K562 (cell line): Measurements from ENCODE around the gene GTSE1. TPM values are rescaled to one million over a fixed set of nuclear protein-coding genes. Genes with fewer than 3 reads are reported as not detected.

Experiments
- ATAC-seq: fragments of 200-7000 bp; cut with Tn5 transposase; 3 replicates; pipeline ENCODE4 v1.9.1; 2020; ENCODE audit warnings: moderate library complexity
- BruUV-seq: library from RNA; stranded (reverse); fragments of 400-500 nt; replicated peaks from 2 replicates; lab custom pipeline; 2021; lab: Mats Ljungman, UMichigan
- CTCF ChIA-PET: fragments of 300-600 bp; formaldehyde crosslinking; extraction: SDS; loops from one replicate; lab custom pipeline; 2021; ENCODE audit warnings: low intra/inter-chr PET ratio; lab: Yijun Ruan, JAX
- POLR2A ChIA-PET: fragments of 300-600, 350-650 bp; sonication (Branson Sonifier 250); formaldehyde crosslinking; extraction: SDS; loops from one replicate; lab custom pipeline; 2021; ENCODE audit warnings: antibody characterized with exemption, inconsistent platforms; lab: Yijun Ruan, JAX
- DNase-seq, 4 experiments: peaks; one replicate each; pipeline versions ENCODE4 v3.0.0 to v3.0.0-alpha.2; 2011 to 2018; ENCODE audit warnings: low spot score in 3 of 4, mixed read lengths in 3 of 4; ENCODE audit errors: extremely low read depth in 1 of 4
- FAIRE-seq: peaks from 2 replicates; lab custom pipeline; 2011; peaks lifted over from hg19 to GRCh38; lab: Jason Lieb, UNC
- H2AFZ ChIP-seq: 2 replicates; pipeline ENCODE4 v1.6.0; 2011; ENCODE audit warnings: low read depth, low read length, control low read depth, inconsistent platforms
- H3K27ac ChIP-seq: fragments of 200-600 bp; 3 replicates; pipeline ENCODE4 v1.8.0; 2011; ENCODE audit warnings: low read depth, mild to moderate bottlenecking, control low read depth, inconsistent platforms, low read length, moderate library complexity, mixed read lengths; ENCODE audit errors: extremely low read depth
- H3K27me3 ChIP-seq, 2 experiments: fragments of 300-600 bp in 1 of 2; 2 replicates in 1 of 2; 3 replicates in 1 of 2; pipeline versions ENCODE4 v1.6.0 to v1.8.0; 2011; ENCODE audit warnings: inconsistent platforms in 2 of 2, low read length in 2 of 2, mild to moderate bottlenecking in 1 of 2, mixed read lengths in 1 of 2, moderate library complexity in 1 of 2; ENCODE audit not compliant: control insufficient read depth in 2 of 2, insufficient read depth in 2 of 2
- H3K36me3 ChIP-seq: fragments of 300-600 bp; 3 replicates; pipeline ENCODE4 v1.8.0; 2011; ENCODE audit warnings: mild to moderate bottlenecking, low read length, inconsistent platforms; ENCODE audit not compliant: control insufficient read depth, insufficient read depth
- H3K4me1 ChIP-seq, 2 experiments: fragments of 200-600 bp in 1 of 2; replicated peaks in 1 of 2; 2 replicates in 1 of 2; 3 replicates in 1 of 2; pipeline versions ENCODE4 v1.5.1 to v1.8.0; 2011; ENCODE audit warnings: inconsistent platforms in 2 of 2, low read length in 2 of 2, mild to moderate bottlenecking in 1 of 2, mixed read lengths in 1 of 2, moderate library complexity in 1 of 2; ENCODE audit not compliant: control insufficient read depth in 2 of 2, insufficient read depth in 2 of 2
- H3K4me2 ChIP-seq: 2 replicates; pipeline ENCODE4 v1.6.1; 2011; ENCODE audit warnings: low read length, control low read depth, inconsistent platforms, mixed read lengths; ENCODE audit not compliant: insufficient read depth
- H3K4me3 ChIP-seq: fragments of 200-600 bp; sonication (generic), shearing (Covaris generic); 2 replicates; pipeline ENCODE4 v1.5.1; 2016; ENCODE audit warnings: control low read depth, inconsistent platforms
- H3K79me2 ChIP-seq: fragments of 200-600 bp; 3 replicates; pipeline ENCODE4 v1.8.0; 2011; ENCODE audit warnings: low read length, inconsistent platforms; ENCODE audit not compliant: control insufficient read depth, insufficient read depth
- H3K9ac ChIP-seq, 2 experiments: 2 replicates each; pipeline versions ENCODE4 v1.6.0 to v1.6.1; 2011; ENCODE audit warnings: low read depth in 2 of 2, low read length in 2 of 2, control low read depth in 1 of 2, inconsistent platforms in 1 of 2, mild to moderate bottlenecking in 1 of 2, mixed read lengths in 1 of 2; ENCODE audit not compliant: insufficient read depth in 1 of 2
- H3K9me1 ChIP-seq: one replicate; pipeline ENCODE4 v1.6.0; 2011; ENCODE audit warnings: inconsistent platforms, mild to moderate bottlenecking, low read length, moderate library complexity; ENCODE audit not compliant: control insufficient read depth, insufficient read depth
- H3K9me3 ChIP-seq: replicated peaks from 2 replicates; pipeline ENCODE4 v1.5.1; 2011; ENCODE audit warnings: low read depth, low read length, inconsistent platforms; ENCODE audit not compliant: control insufficient read depth, insufficient read depth
- H4K20me1 ChIP-seq: replicated peaks from 2 replicates; pipeline ENCODE4 v1.6.1; 2011; ENCODE audit warnings: low read length, inconsistent platforms, mixed read lengths; ENCODE audit not compliant: control insufficient read depth, insufficient read depth
- ETS2 ChIP-seq: IDR thresholded peaks from 2 replicates; pipeline ENCODE4 v1.6.1; 2016; ENCODE audit warnings: borderline replicate concordance, missing genetic modification characterization, mild to moderate bottlenecking, moderate library complexity, missing compliant biosample characterization; ENCODE audit not compliant: poor library complexity, severe bottlenecking
- OTX1 ChIP-seq: fragments of 450-650 bp; formaldehyde crosslinking; IDR thresholded peaks from 2 replicates; pipeline ENCODE4 v1.4.0; 2022; ENCODE audit warnings: mild to moderate bottlenecking
- POLR2H ChIP-seq: IDR thresholded peaks from 2 replicates; pipeline ENCODE4 v1.6.1; 2016; ENCODE audit warnings: missing genetic modification characterization, low read depth, mild to moderate bottlenecking, control low read depth, missing compliant biosample characterization, moderate library complexity
- ZNF551 ChIP-seq: fragments of 250-450 bp; sonication (Bioruptor Pico); IDR thresholded peaks from 2 replicates; pipeline ENCODE4 v1.5.0; 2021; ENCODE audit warnings: mild to moderate bottlenecking, moderate library complexity
- WGBS: fragments of 100-300 bp; shearing (Covaris generic); methylation state at CpG from one replicate; pipeline ENCODE4 v1.1.6; 2016; ENCODE audit warnings: low coverage, mixed read lengths; ENCODE audit not compliant: insufficient coverage; ENCODE audit errors: missing lambda C conversion rate; 5-methylcytosine and 5-hydroxymethylcytosine counted together
- in situ Hi-C: fragments of 300-500 bp; cut with MboI; formaldehyde crosslinking; loops from 4 replicates; pipeline ENCODE4 v1.15.0; 2018; ENCODE audit warnings: inconsistent platforms, mixed read lengths
- intact Hi-C: fragments of 100-400 bp; cut with micrococcal nuclease; formaldehyde crosslinking; loops from 2 replicates; pipeline ENCODE4 v1.14.2; 2022
- polyA plus RNA-seq, 8 experiments: library from polyadenylated mRNA; depleted of rRNA in 4 of 8; stranded (reverse) in 5 of 8; unstranded in 3 of 8; fragments of >200 nt; fragmentation: Nextera tagmentation in 2 of 8; fragmentation: Illumina TruSeq in 1 of 8; extraction: Ambion mirVana in 2 of 8; extraction: Trizol in 1 of 8; gene quantifications; 2 replicates each; pipeline versions ENCODE4 v1.2.1 to v1.2.3, GENCODE V29; 2011 to 2014; ENCODE audit warnings: inconsistent platforms in 1 of 8, missing spikeins in 1 of 8
- total RNA-seq, 7 experiments: library from RNA; depleted of rRNA in 6 of 7; stranded (reverse); fragments of >200 nt in 6 of 7; fragmentation: Illumina TruSeq in 2 of 7; extraction: Trizol in 2 of 7; gene quantifications; 2 replicates each; pipeline versions ENCODE4 v1.2.1 to v1.2.3, GENCODE V29; 2011 to 2021; ENCODE audit warnings: low replicate concordance in 1 of 7
- TF ChIP-seq, protein P1 (sequence below): sonication (generic); formaldehyde crosslinking; IDR thresholded peaks from 2 replicates; pipeline ENCODE4 v1.5.0; 2020; ENCODE audit warnings: missing genetic modification reagents
- TF ChIP-seq, protein P2 (sequence below): fragments of 200-600 bp; sonication (generic); IDR thresholded peaks from one replicate; pipeline ENCODE4 v1.6.1; 2012; ENCODE audit warnings: mild to moderate bottlenecking, low read depth, low read length, inconsistent platforms
- TF ChIP-seq, protein P3 (sequence below): sonication (generic); formaldehyde crosslinking; IDR thresholded peaks from 2 replicates; pipeline ENCODE4 v1.8.0; 2022; ENCODE audit warnings: mild to moderate bottlenecking, missing genetic modification reagents

The GTSE1 gene
- total and polyA plus RNA-seq, 9 of the 15 experiments (the other 6 are each of a cell fraction or from before 2014, with no cell fraction given) = 2.5 to 22.5 (median 12.9) TPM

DNA sequence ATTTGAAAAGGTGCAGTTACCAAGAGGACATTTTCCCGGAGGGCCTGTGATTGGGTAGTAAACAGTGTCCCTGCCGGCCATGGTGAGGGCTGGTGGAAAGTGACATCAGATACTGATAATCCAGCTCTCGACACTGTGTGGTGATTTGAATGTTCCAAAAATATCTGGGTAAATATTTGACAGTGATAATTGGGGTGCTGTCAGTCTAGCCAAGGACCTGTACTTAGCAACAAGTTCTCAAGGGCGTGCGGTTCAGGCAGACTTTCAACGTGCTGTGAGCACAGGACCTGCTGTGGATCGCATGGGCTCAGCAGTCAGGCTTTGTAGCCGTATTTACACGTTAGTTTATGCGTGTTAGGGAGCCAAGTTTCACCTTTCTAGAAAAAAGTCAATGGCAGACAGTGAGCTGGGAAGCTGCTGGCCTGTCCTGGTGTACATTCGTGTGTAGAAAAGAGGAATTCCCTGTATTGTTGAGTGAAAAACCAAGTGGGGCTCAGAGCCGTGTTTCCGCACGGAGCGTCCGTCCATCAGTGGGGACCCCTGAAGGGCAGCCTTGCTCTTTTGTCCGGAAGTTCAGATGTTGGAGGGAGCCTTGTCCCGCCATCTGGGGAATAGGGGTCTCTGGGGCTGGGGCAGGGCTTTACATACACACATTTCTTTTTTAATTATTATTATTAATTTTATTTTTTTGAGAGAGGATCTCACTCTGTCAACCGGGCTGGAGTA lies 50.2 kb downstream of the GTSE1 start:
- no peak for FAIRE-seq
- Histone ChIP-seq H3K4me1 (no peaks in the 10 kb centered on the region), H3K4me2 (no peak overlapping the region), H3K9me3 (no peaks in the 10 kb centered on the region), H3K36me3 (peaks cover 89% of the 10 kb centered on the region; the same call in 2 of the 3 replicates), H3K27me3 (no peaks in the 10 kb centered on the region), H3K79me2 (no peaks in the 10 kb centered on the region), H3K4me3 (no peak overlapping the region), H3K27ac (no peak overlapping the region), H3K9ac (no peak overlapping the region), H2AFZ (no peak overlapping the region), H4K20me1 (no peaks in the 10 kb centered on the region), H3K9me1 (no peaks in the 10 kb centered on the region)
- intact Hi-C loops (no loop called here), in situ Hi-C loops (no loop called here)
- ChIA-PET POLR2A (interaction anchor here (0.7 kb wide), 1 partner anchor 217 kb away, joined by 3 read pairs; no protein-coding TSS in a partner anchor), CTCF (no interaction called here)
- DNase-seq = no peak
- no peak for ATAC-seq
- 89% methylated on average over 17 of the region's 19 CpGs for WGBS
- no TSS peak for BruUV-seq
- TF ChIP-seq POLR2H (tag) (no peak), ETS2 (no peak), OTX1 (no peak), ZNF551 (CRISPR knock-in tag) (no peak)
- TF ChIP-seq, protein P1, sequence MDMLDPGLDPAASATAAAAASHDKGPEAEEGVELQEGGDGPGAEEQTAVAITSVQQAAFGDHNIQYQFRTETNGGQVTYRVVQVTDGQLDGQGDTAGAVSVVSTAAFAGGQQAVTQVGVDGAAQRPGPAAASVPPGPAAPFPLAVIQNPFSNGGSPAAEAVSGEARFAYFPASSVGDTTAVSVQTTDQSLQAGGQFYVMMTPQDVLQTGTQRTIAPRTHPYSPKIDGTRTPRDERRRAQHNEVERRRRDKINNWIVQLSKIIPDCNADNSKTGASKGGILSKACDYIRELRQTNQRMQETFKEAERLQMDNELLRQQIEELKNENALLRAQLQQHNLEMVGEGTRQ = no peak
- TF ChIP-seq, protein P2, sequence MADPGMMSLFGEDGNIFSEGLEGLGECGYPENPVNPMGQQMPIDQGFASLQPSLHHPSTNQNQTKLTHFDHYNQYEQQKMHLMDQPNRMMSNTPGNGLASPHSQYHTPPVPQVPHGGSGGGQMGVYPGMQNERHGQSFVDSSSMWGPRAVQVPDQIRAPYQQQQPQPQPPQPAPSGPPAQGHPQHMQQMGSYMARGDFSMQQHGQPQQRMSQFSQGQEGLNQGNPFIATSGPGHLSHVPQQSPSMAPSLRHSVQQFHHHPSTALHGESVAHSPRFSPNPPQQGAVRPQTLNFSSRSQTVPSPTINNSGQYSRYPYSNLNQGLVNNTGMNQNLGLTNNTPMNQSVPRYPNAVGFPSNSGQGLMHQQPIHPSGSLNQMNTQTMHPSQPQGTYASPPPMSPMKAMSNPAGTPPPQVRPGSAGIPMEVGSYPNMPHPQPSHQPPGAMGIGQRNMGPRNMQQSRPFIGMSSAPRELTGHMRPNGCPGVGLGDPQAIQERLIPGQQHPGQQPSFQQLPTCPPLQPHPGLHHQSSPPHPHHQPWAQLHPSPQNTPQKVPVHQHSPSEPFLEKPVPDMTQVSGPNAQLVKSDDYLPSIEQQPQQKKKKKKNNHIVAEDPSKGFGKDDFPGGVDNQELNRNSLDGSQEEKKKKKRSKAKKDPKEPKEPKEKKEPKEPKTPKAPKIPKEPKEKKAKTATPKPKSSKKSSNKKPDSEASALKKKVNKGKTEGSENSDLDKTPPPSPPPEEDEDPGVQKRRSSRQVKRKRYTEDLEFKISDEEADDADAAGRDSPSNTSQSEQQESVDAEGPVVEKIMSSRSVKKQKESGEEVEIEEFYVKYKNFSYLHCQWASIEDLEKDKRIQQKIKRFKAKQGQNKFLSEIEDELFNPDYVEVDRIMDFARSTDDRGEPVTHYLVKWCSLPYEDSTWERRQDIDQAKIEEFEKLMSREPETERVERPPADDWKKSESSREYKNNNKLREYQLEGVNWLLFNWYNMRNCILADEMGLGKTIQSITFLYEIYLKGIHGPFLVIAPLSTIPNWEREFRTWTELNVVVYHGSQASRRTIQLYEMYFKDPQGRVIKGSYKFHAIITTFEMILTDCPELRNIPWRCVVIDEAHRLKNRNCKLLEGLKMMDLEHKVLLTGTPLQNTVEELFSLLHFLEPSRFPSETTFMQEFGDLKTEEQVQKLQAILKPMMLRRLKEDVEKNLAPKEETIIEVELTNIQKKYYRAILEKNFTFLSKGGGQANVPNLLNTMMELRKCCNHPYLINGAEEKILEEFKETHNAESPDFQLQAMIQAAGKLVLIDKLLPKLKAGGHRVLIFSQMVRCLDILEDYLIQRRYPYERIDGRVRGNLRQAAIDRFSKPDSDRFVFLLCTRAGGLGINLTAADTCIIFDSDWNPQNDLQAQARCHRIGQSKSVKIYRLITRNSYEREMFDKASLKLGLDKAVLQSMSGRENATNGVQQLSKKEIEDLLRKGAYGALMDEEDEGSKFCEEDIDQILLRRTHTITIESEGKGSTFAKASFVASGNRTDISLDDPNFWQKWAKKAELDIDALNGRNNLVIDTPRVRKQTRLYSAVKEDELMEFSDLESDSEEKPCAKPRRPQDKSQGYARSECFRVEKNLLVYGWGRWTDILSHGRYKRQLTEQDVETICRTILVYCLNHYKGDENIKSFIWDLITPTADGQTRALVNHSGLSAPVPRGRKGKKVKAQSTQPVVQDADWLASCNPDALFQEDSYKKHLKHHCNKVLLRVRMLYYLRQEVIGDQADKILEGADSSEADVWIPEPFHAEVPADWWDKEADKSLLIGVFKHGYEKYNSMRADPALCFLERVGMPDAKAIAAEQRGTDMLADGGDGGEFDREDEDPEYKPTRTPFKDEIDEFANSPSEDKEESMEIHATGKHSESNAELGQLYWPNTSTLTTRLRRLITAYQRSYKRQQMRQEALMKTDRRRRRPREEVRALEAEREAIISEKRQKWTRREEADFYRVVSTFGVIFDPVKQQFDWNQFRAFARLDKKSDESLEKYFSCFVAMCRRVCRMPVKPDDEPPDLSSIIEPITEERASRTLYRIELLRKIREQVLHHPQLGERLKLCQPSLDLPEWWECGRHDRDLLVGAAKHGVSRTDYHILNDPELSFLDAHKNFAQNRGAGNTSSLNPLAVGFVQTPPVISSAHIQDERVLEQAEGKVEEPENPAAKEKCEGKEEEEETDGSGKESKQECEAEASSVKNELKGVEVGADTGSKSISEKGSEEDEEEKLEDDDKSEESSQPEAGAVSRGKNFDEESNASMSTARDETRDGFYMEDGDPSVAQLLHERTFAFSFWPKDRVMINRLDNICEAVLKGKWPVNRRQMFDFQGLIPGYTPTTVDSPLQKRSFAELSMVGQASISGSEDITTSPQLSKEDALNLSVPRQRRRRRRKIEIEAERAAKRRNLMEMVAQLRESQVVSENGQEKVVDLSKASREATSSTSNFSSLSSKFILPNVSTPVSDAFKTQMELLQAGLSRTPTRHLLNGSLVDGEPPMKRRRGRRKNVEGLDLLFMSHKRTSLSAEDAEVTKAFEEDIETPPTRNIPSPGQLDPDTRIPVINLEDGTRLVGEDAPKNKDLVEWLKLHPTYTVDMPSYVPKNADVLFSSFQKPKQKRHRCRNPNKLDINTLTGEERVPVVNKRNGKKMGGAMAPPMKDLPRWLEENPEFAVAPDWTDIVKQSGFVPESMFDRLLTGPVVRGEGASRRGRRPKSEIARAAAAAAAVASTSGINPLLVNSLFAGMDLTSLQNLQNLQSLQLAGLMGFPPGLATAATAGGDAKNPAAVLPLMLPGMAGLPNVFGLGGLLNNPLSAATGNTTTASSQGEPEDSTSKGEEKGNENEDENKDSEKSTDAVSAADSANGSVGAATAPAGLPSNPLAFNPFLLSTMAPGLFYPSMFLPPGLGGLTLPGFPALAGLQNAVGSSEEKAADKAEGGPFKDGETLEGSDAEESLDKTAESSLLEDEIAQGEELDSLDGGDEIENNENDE = no peak
- TF ChIP-seq, protein P3, sequence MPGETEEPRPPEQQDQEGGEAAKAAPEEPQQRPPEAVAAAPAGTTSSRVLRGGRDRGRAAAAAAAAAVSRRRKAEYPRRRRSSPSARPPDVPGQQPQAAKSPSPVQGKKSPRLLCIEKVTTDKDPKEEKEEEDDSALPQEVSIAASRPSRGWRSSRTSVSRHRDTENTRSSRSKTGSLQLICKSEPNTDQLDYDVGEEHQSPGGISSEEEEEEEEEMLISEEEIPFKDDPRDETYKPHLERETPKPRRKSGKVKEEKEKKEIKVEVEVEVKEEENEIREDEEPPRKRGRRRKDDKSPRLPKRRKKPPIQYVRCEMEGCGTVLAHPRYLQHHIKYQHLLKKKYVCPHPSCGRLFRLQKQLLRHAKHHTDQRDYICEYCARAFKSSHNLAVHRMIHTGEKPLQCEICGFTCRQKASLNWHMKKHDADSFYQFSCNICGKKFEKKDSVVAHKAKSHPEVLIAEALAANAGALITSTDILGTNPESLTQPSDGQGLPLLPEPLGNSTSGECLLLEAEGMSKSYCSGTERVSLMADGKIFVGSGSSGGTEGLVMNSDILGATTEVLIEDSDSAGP (CRISPR knock-in tag) = no peak
